ENCODE data around the gene FOXL1. TPM values are rescaled to one million over a fixed set of nuclear protein-coding genes. Genes with fewer than 3 reads are reported as not detected.

The FOXL1 gene
- total RNA-seq, 4 donors from 2014 or later = under 0.01 to 3.2 (median 0.76) TPM; not detected in 1

GRCh38 chr16:86604436-86605193 is 26.3 kb downstream of the FOXL1 start:
- intact Hi-C loops (cut with DNase I; ENCODE audit: low total_unique reads) = no loop called here
- TF ChIP-seq, protein P1, sequence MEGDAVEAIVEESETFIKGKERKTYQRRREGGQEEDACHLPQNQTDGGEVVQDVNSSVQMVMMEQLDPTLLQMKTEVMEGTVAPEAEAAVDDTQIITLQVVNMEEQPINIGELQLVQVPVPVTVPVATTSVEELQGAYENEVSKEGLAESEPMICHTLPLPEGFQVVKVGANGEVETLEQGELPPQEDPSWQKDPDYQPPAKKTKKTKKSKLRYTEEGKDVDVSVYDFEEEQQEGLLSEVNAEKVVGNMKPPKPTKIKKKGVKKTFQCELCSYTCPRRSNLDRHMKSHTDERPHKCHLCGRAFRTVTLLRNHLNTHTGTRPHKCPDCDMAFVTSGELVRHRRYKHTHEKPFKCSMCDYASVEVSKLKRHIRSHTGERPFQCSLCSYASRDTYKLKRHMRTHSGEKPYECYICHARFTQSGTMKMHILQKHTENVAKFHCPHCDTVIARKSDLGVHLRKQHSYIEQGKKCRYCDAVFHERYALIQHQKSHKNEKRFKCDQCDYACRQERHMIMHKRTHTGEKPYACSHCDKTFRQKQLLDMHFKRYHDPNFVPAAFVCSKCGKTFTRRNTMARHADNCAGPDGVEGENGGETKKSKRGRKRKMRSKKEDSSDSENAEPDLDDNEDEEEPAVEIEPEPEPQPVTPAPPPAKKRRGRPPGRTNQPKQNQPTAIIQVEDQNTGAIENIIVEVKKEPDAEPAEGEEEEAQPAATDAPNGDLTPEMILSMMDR (IDR thresholded peaks at IDR 0.05) = no peak
- no peak for TF ChIP-seq POLR2A (IDR thresholded peaks at IDR 0.05)
- Histone ChIP-seq H3K9me3 (no peaks in the 10 kb centered on the region), H3K27me3 (no peaks in the 10 kb centered on the region), H3K36me3 (no peaks in the 10 kb centered on the region), H3K4me1 (no peaks in the 10 kb centered on the region), H3K4me3 (no peak overlapping the region), H3K27ac (no peak overlapping the region)
- no peak for DNase-seq

DNA sequence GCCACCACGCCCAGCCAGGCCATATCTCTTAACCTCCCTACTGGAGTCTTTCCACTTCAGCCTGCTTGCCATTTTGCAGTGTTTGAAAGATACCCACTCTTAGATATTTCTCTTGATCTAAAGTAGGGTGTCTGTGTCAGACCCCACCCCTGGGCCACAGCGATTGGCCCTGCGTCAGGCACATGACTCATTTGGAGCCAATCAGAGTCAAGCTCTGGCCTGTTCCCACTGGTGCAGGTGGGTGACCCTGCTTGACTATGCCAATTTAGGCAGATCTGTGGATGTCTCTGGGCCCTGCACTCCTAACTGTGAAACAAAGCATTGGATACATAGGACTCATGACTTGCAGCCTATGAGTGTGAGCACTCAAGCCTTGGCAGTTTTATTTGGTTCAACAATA is 27.6 kb downstream of the FOXL1 start:
- Histone ChIP-seq H3K4me3 (no peak overlapping the region), H3K27ac (no peak overlapping the region), H3K4me1 (peaks cover 0 to 3% of the 10 kb centered on the region in 2 donors), H3K9me3 (no peaks in the 10 kb centered on the region), H3K36me3 (no peaks in the 10 kb centered on the region), H3K27me3 (no peaks in the 10 kb centered on the region)
- intact Hi-C loops (cut with DNase I; ENCODE audit: low total_unique reads) = no loop called here
- TF ChIP-seq, protein P1 (IDR thresholded peaks at IDR 0.05) = no peak
- no peak for TF ChIP-seq POLR2A (IDR thresholded peaks at IDR 0.05)
- no peak for DNase-seq

DNA sequence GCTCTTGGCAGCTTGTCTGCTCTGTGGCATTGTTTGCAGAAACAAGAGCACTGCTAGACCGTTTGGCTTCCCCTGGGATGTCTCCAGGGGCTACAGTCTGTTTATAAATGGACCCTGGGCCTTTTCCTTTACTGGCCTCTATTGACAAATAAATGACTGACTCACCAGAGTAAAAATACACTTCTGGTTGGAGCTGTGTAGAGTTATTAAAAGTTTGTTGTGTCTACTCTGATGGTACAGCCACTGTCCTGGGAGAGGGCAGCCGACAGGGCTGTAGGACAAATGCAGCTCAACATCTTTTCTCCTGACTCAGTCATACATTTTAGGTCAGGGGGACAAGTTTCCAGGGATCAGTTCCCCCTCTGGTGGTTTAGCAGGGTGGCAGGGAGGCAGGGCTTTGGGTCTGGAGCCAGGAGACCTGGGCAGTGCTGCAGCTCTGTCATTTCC is 30.0 kb downstream of the FOXL1 start:
- H3K4me1 ChIP-seq = peaks cover 0 to 4% of the 10 kb centered on the region in 2 donors
- H3K9me3 ChIP-seq = no peaks in the 10 kb centered on the region
- TF ChIP-seq, protein P1 (IDR thresholded peaks at IDR 0.05) = no peak
- no peak for TF ChIP-seq POLR2A (IDR thresholded peaks at IDR 0.05)
- no peak overlapping the region for H3K4me3 ChIP-seq
- no peaks in the 10 kb centered on the region for H3K36me3 ChIP-seq
- intact Hi-C loops (cut with DNase I; ENCODE audit: low total_unique reads) = no loop called here
- no peak for DNase-seq
- no peak overlapping the region for H3K27ac ChIP-seq
- H3K27me3 ChIP-seq = no peaks in the 10 kb centered on the region

DNA sequence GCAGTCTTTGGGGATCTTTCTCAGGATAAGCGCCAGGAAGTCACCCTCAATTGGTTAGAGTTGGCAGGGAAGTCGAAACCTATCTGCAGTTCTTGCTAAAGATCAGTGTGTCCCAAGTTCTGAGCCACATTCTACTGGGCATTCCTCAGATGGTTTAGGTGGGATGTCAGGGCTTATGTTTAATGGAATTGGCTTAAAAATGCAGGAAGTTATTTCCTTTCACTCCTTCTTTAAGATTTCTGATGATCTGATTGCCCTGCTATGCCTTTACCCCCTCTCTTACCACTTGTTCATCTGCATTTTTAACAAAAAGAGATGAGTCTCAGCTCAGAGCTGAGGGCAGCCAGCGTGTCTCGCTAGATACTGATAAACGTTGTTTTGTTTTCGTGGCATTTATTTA is 30.8 kb downstream of the FOXL1 start:
- Histone ChIP-seq H3K27me3 (no peaks in the 10 kb centered on the region), H3K4me1 (peaks cover 0 to 4% of the 10 kb centered on the region in 2 donors), H3K9me3 (no peaks in the 10 kb centered on the region), H3K27ac (no peak overlapping the region), H3K36me3 (no peaks in the 10 kb centered on the region), H3K4me3 (no peak overlapping the region)
- TF ChIP-seq, protein P1 (IDR thresholded peaks at IDR 0.05) = no peak
- TF ChIP-seq POLR2A (IDR thresholded peaks at IDR 0.05) = no peak
- no peak for DNase-seq
- intact Hi-C loops (cut with DNase I; ENCODE audit: low total_unique reads) = no loop called here

- no peak for DNase-seq
- intact Hi-C loops (cut with DNase I; ENCODE audit: low total_unique reads) = no loop called here
- no peak overlapping the region for H3K4me3 ChIP-seq
- no peaks in the 10 kb centered on the region for H3K9me3 ChIP-seq
- H3K36me3 ChIP-seq = no peaks in the 10 kb centered on the region
- no peaks in the 10 kb centered on the region for H3K27me3 ChIP-seq
- peaks cover 0 to 4% of the 10 kb centered on the region in 2 donors for H3K4me1 ChIP-seq
- no peak overlapping the region for H3K27ac ChIP-seq
- TF ChIP-seq POLR2A (IDR thresholded peaks at IDR 0.05) = no peak
- TF ChIP-seq, protein P1 (IDR thresholded peaks at IDR 0.05) = no peak
Measured at GRCh38 chr16:86609661-86610060, 31.3 kb downstream of the FOXL1 start.

All from uterus (tissue), 4 donors.